A673 (cell line): ENCODE data around the gene PTPN23. TPM values are rescaled to one million over a fixed set of nuclear protein-coding genes. Genes with fewer than 3 reads are reported as not detected.

ENCODE experiments used
- BruUV-seq: library from RNA; stranded (reverse); fragments of 400-500 nt; replicated peaks from 2 replicates; lab custom pipeline; 2021; lab: Mats Ljungman, UMichigan
- CTCF ChIA-PET: fragments of 300-600 bp; sonication (Branson Sonifier 250); formaldehyde crosslinking; loops from one replicate; lab custom pipeline; 2022; ENCODE audit warnings: antibody characterized with exemption; lab: Charles Lee
- POLR2A ChIA-PET: fragments of 300-600 bp; sonication (Branson Sonifier 250); formaldehyde crosslinking; loops from one replicate; lab custom pipeline; 2022; ENCODE audit warnings: antibody characterized with exemption; ENCODE audit not compliant: low non-redundant PET; lab: Charles Lee
- DNase-seq: peaks from one replicate; pipeline ENCODE4 v3.0.0-alpha.2; 2015; ENCODE audit warnings: low spot score
- H3K27ac ChIP-seq: fragments of 200-600 bp; sonication (generic); 2 replicates; pipeline ENCODE4 v1.5.1; 2016; ENCODE audit warnings: mixed run types, low read depth, mild to moderate bottlenecking, mixed read lengths, antibody characterized with exemption, low read length; ENCODE audit not compliant: poor library complexity, severe bottlenecking
- H3K27me3 ChIP-seq: fragments of 200-600 bp; sonication (generic); replicated peaks from 2 replicates; pipeline ENCODE4 v1.6.1; 2017; ENCODE audit warnings: mixed run types, low read depth, mild to moderate bottlenecking, mixed read lengths, antibody characterized with exemption, low read length; ENCODE audit not compliant: insufficient read depth, poor library complexity
- H3K36me3 ChIP-seq: fragments of 200-600 bp; sonication (generic); 2 replicates; pipeline ENCODE4 v1.6.1; 2016; ENCODE audit warnings: mixed run types, mild to moderate bottlenecking, mixed read lengths, antibody characterized with exemption, low read length; ENCODE audit not compliant: insufficient read depth, poor library complexity, severe bottlenecking
- H3K4me1 ChIP-seq: fragments of 200-600 bp; sonication (generic); 2 replicates; pipeline ENCODE4 v1.6.1; 2017; ENCODE audit warnings: mixed run types, mild to moderate bottlenecking, mixed read lengths, antibody characterized with exemption, low read length; ENCODE audit not compliant: insufficient read depth, poor library complexity, severe bottlenecking
- H3K4me3 ChIP-seq: fragments of 200-600 bp; sonication (generic); 2 replicates; pipeline ENCODE4 v1.5.1; 2016; ENCODE audit warnings: low read depth, mixed run types, mild to moderate bottlenecking, mixed read lengths, low read length; ENCODE audit not compliant: poor library complexity, severe bottlenecking
- H3K9me3 ChIP-seq: fragments of 200-600 bp; sonication (generic); 2 replicates; pipeline ENCODE4 v1.6.1; 2016; ENCODE audit warnings: mixed run types, low read depth, mild to moderate bottlenecking, mixed read lengths, antibody characterized with exemption, low read length; ENCODE audit not compliant: poor library complexity, severe bottlenecking
- CTCF ChIP-seq: fragments of 300-800, 200-600 bp; sonication (generic); conservative IDR thresholded peaks from 2 replicates; pipeline ENCODE4 v1.5.1; 2017; ENCODE audit warnings: low read depth, mild to moderate bottlenecking, antibody characterized with exemption, low read length, moderate library complexity, mixed read lengths
- EZH2 ChIP-seq: fragments of 200-600 bp; sonication (generic); IDR thresholded peaks from 2 replicates; pipeline ENCODE4 v1.6.1; 2017; ENCODE audit warnings: borderline replicate concordance, low read depth, mild to moderate bottlenecking, mixed read lengths, antibody characterized with exemption, low read length; ENCODE audit not compliant: poor library complexity, severe bottlenecking
- intact Hi-C: fragments of 100-400 bp; cut with micrococcal nuclease; formaldehyde crosslinking; loops from one replicate; pipeline ENCODE4 v1.10.0; 2022; ENCODE audit not compliant: unreplicated experiment
- total RNA-seq: library from RNA; stranded (reverse); gene quantifications from 2 replicates; pipeline ENCODE4 v1.2.3, GENCODE V29; 2021

The PTPN23 gene
- total RNA-seq, 1 experiment from 2014 or later = 24.0 TPM

GRCh38 chr3:47406762-47407149 lies 25.9 kb downstream of the PTPN23 start:
- H3K9me3 ChIP-seq = no peaks in the 10 kb centered on the region
- BruUV-seq = no TSS peak
- DNase-seq = no peak
- TF ChIP-seq CTCF (no peak), EZH2 (no peak)
- H3K27me3 ChIP-seq = no peaks in the 10 kb centered on the region
- intact Hi-C loops = no loop called here
- ChIA-PET POLR2A (no interaction called here), CTCF (no interaction called here)
- no peaks in the 10 kb centered on the region for H3K4me1 ChIP-seq
- peaks cover 3% of the 10 kb centered on the region for H3K36me3 ChIP-seq
- H3K27ac ChIP-seq = no peak overlapping the region
- no peak overlapping the region for H3K4me3 ChIP-seq

- H3K27ac ChIP-seq = no peak overlapping the region
- POLR2A ChIA-PET = no interaction called here
- intact Hi-C loops = no loop called here
- DNase-seq = no peak
- BruUV-seq = no TSS peak
- no peaks in the 10 kb centered on the region for H3K4me1 ChIP-seq
- H3K9me3 ChIP-seq = no peaks in the 10 kb centered on the region
- no peak overlapping the region for H3K4me3 ChIP-seq
- H3K36me3 ChIP-seq = peaks cover 3% of the 10 kb centered on the region
- CTCF ChIA-PET = no interaction called here
- TF ChIP-seq CTCF = no peak
- TF ChIP-seq EZH2 = no peak
- no peaks in the 10 kb centered on the region for H3K27me3 ChIP-seq
These were observed 26.4 kb downstream of the PTPN23 start for GRCh38 chr3:47407237-47407636.

- peaks cover 3% of the 10 kb centered on the region for H3K36me3 ChIP-seq
- no peak overlapping the region for H3K4me3 ChIP-seq
- intact Hi-C loops = no loop called here
- POLR2A ChIA-PET = no interaction called here
- CTCF ChIA-PET = no interaction called here
- no peaks in the 10 kb centered on the region for H3K4me1 ChIP-seq
- no peaks in the 10 kb centered on the region for H3K27me3 ChIP-seq
- DNase-seq = no peak
- H3K9me3 ChIP-seq = no peaks in the 10 kb centered on the region
- TF ChIP-seq CTCF (no peak), EZH2 (no peak)
- BruUV-seq = no TSS peak
- H3K27ac ChIP-seq = no peak overlapping the region
These were observed 27.3 kb downstream of the PTPN23 start for GRCh38 chr3:47407896-47408838.
